AG09319 (cell line): ENCODE results near the gene RAPGEF6.
"Not testable (repeated sequence)": the region's sequence is repeated elsewhere in the genome, so short reads cannot be mapped to it uniquely, and the experiment has no call there.

Source experiments
- DNase-seq: peaks from one replicate; pipeline ENCODE4 v3.0.0-alpha.2; 2010; ENCODE audit warnings: low read depth; ENCODE audit errors: extremely low read depth
- CTCF ChIP-seq: IDR thresholded peaks from 2 replicates; pipeline ENCODE4 v1.5.1; 2011; ENCODE audit warnings: low read depth, mild to moderate bottlenecking, inconsistent platforms, low read length, moderate library complexity

Gene RAPGEF6

GRCh38 chr5:131634996-131635683 lies at the start of gene RAPGEF6:
Gene RAPGEF6, minus strand, starts transcription at chr5:131635229. Its CDS starts 199 bp downstream, at chr5:131635030.
- TF ChIP-seq CTCF: no peak; the same call in 1 of the 2 replicates
- peak; percentile 100 for DNase-seq

GRCh38 chr5:131684595-131684994 lies 49.6 kb upstream of the RAPGEF6 start:
- TF ChIP-seq CTCF: no peak
- DNase-seq: no peak

GRCh38 chr5:131684051-131684450 lies 49.0 kb upstream of the RAPGEF6 start:
- no peak for TF ChIP-seq CTCF
- DNase-seq: peak; percentile 25

GRCh38 chr5:131682826-131683225 lies 47.8 kb upstream of the RAPGEF6 start:
- TF ChIP-seq CTCF: no peak
- no peak for DNase-seq

GRCh38 chr5:131682175-131682574 lies 47.1 kb upstream of the RAPGEF6 start:
- no peak for DNase-seq
- no peak for TF ChIP-seq CTCF

GRCh38 chr5:131679911-131680310 lies 44.9 kb upstream of the RAPGEF6 start:
- peak; percentile 37 for DNase-seq
- no peak for TF ChIP-seq CTCF

GRCh38 chr5:131678273-131678672 lies 43.2 kb upstream of the RAPGEF6 start:
- not testable (repeated sequence) for DNase-seq

- DNase-seq: no peak
- no peak for TF ChIP-seq CTCF
Observed at GRCh38 chr5:131677115-131677514, 42.1 kb upstream of the RAPGEF6 start.
